Left lung (tissue), 10 donors: ENCODE results near the gene TMEM39B. TPM values are rescaled to one million over a fixed set of nuclear protein-coding genes. Genes with fewer than 3 reads are reported as not detected.
"Not testable (repeated sequence)": the region's sequence is repeated elsewhere in the genome, so short reads cannot be mapped to it uniquely, and the experiment has no call there.

ENCODE experiments used
- ATAC-seq: fragments of 200-7000 bp; cut with Tn5 transposase; one replicate; pipeline ENCODE4 v1.9.1; 2020; ENCODE audit warnings: moderate library complexity
- DNase-seq, 4 donors: peaks; one replicate each; pipeline ENCODE4 v3.0.0-alpha.2; 2013 to 2020
- H3K27ac ChIP-seq, 2 donors: fragments of 200-600 bp; sonication (generic) in 1 of 2; one replicate each; pipeline versions ENCODE4 v1.5.0 to v1.8.0; 2020 to 2021
- H3K27me3 ChIP-seq, 2 donors: fragments of 200-600 bp; sonication (generic) in 1 of 2; one replicate each; pipeline versions ENCODE4 v1.5.0 to v1.8.0; 2020 to 2021
- H3K36me3 ChIP-seq, 2 donors: fragments of 200-600 bp; sonication (generic) in 1 of 2; one replicate each; pipeline versions ENCODE4 v1.5.0 to v1.8.0; 2020 to 2021
- H3K4me1 ChIP-seq, 2 donors: fragments of 200-600 bp; one replicate each; pipeline ENCODE4 v1.8.0; 2021
- H3K4me3 ChIP-seq, 2 donors: fragments of 200-600 bp; sonication (generic) in 1 of 2; one replicate each; pipeline versions ENCODE4 v1.5.0 to v1.8.0; 2020 to 2021; ENCODE audit warnings: mild to moderate bottlenecking in 1 of 2
- H3K9me3 ChIP-seq, 2 donors: fragments of 200-600 bp; sonication (generic) in 1 of 2; one replicate each; pipeline versions ENCODE4 v1.5.0 to v1.8.0; 2020 to 2021
- intact Hi-C, 2 donors: fragments of 100-400 bp; cut with DNase I; formaldehyde crosslinking; loops; one replicate each; pipeline versions ENCODE4 v1.11.2 to v1.14.2; 2022
- polyA plus RNA-seq, 6 donors: library from polyadenylated mRNA; unstranded; fragments of 120-200 nt; gene quantifications; one replicate each; pipeline ENCODE4 v1.2.1, GENCODE V29; 2013; ENCODE audit not compliant: insufficient read length in 6 of 6
- total RNA-seq, 2 donors: library from RNA; stranded (reverse); fragmentation: NEBNext Ultra II Directional; extraction: Animal tissue kit (Norgen Biotek cat#: 25700); gene quantifications; one replicate each; pipeline ENCODE4 v1.2.1, GENCODE V29; 2021
- TF ChIP-seq, protein P1 (sequence below), 2 donors: fragments of 200-600 bp; sonication (generic) in 1 of 2; IDR thresholded peaks; one replicate each; pipeline versions ENCODE4 v1.5.0 to v1.8.0; 2021; ENCODE audit warnings: antibody characterized with exemption in 2 of 2
- donor health status: DM: no; HTN: yes; CAD: no.
- donor health status: DM: no; HTN: no; CAD: no.

Gene TMEM39B
- total and polyA plus RNA-seq, 8 donors = 16.5 to 26.4 (median 23.9) TPM

GRCh38 chr1:32107742-32108661, 35.3 kb downstream of the TMEM39B start, which contains the start of gene KPNA6:
Gene KPNA6 (plus strand): TSS chr1:32108056. CDS start chr1:32108131, 75 bp downstream.
- no peaks in the 10 kb centered on the region for H3K36me3 ChIP-seq
- H3K27me3 ChIP-seq = no peaks in the 10 kb centered on the region
- ATAC-seq (peak; percentile 92), DNase-seq (peak; percentile 85 to 94 (median 92))
- H3K27ac ChIP-seq = peak within 1 kb of the TSS; percentile 93 to 94
- TF ChIP-seq, protein P1, sequence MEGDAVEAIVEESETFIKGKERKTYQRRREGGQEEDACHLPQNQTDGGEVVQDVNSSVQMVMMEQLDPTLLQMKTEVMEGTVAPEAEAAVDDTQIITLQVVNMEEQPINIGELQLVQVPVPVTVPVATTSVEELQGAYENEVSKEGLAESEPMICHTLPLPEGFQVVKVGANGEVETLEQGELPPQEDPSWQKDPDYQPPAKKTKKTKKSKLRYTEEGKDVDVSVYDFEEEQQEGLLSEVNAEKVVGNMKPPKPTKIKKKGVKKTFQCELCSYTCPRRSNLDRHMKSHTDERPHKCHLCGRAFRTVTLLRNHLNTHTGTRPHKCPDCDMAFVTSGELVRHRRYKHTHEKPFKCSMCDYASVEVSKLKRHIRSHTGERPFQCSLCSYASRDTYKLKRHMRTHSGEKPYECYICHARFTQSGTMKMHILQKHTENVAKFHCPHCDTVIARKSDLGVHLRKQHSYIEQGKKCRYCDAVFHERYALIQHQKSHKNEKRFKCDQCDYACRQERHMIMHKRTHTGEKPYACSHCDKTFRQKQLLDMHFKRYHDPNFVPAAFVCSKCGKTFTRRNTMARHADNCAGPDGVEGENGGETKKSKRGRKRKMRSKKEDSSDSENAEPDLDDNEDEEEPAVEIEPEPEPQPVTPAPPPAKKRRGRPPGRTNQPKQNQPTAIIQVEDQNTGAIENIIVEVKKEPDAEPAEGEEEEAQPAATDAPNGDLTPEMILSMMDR (IDR thresholded peaks at IDR 0.05) = no peak
- intact Hi-C loops = no loop called here
- no peaks in the 10 kb centered on the region for H3K9me3 ChIP-seq
- H3K4me1 ChIP-seq = peaks cover 13 to 42% of the 10 kb centered on the region in 2 donors
- peak within 1 kb of the TSS; percentile 92 to 99 for H3K4me3 ChIP-seq

- Histone ChIP-seq H3K4me1 (peaks cover 13 to 56% of the 10 kb centered on the region in 2 donors), H3K27ac (no peak overlapping the region), H3K27me3 (no peaks in the 10 kb centered on the region), H3K36me3 (no peaks in the 10 kb centered on the region), H3K4me3 (no peak overlapping the region), H3K9me3 (no peaks in the 10 kb centered on the region)
- ATAC-seq (no peak), DNase-seq (no peak)
- intact Hi-C loops = no loop called here
- TF ChIP-seq, protein P1 (IDR thresholded peaks at IDR 0.05) = no peak
Observed at GRCh38 chr1:32111040-32111623, 38.4 kb downstream of the TMEM39B start.

DNA sequence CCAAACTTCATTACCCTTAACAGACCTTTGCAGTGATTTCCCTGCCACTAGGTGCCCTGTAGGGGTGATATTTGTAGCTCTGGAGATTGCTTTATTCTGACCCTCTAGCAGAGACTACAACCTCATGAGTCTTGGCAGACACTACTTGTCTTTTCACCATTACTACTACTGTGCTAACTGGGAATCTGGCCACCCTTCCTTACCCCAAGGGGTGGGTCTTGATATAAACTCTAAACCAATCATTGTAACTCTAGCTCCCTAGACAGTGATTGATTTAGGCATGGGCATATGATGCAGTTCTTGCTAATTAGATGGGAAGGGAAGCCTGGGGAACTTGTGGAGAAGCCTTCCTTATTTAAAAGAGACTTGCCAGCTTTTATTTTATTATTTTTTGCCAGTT, 39.0 kb downstream of the TMEM39B start:
- no peak for DNase-seq
- intact Hi-C loops = no loop called here
- H3K4me1 ChIP-seq = peaks cover 13 to 63% of the 10 kb centered on the region in 2 donors
- no peaks in the 10 kb centered on the region for H3K27me3 ChIP-seq
- H3K4me3 ChIP-seq = no peak overlapping the region
- H3K27ac ChIP-seq = no peak overlapping the region
- TF ChIP-seq, protein P1 (IDR thresholded peaks at IDR 0.05) = no peak
- no peak for ATAC-seq
- H3K36me3 ChIP-seq = no peaks in the 10 kb centered on the region
- H3K9me3 ChIP-seq = no peaks in the 10 kb centered on the region

GRCh38 chr1:32112806-32113375, 40.2 kb downstream of the TMEM39B start:
- no peaks in the 10 kb centered on the region for H3K9me3 ChIP-seq
- no peaks in the 10 kb centered on the region for H3K27me3 ChIP-seq
- no peaks in the 10 kb centered on the region for H3K36me3 ChIP-seq
- peaks cover 13 to 65% of the 10 kb centered on the region in 2 donors for H3K4me1 ChIP-seq
- ATAC-seq (no peak), DNase-seq (no peak)
- H3K4me3 ChIP-seq = no peak overlapping the region
- H3K27ac ChIP-seq = no peak overlapping the region
- intact Hi-C loops = no loop called here
- TF ChIP-seq, protein P1 (IDR thresholded peaks at IDR 0.05) = no peak

DNA sequence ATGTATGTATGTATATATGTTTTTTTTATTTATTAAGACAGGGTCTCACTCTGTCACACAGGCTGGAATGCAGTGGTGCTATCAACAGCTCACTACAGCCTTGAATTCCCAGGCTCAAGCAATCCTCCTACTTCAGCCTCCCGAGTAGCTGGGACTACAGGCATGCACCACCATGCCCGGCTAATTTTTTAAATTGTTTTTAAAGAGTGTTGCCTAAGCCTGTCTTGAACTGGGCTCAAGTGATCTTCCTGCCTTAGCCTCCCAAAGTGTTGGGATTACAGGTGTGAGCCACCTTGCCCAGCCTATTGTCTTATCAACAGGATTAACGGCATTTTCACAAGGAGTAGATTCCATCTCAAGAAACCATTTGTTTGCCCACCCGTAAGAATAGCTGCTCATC, 40.7 kb downstream of the TMEM39B start:
- H3K27me3 ChIP-seq, H3K4me3 ChIP-seq, H3K36me3 ChIP-seq, ATAC-seq, DNase-seq, H3K9me3 ChIP-seq, intact Hi-C loops, H3K27ac ChIP-seq: not testable (repeated sequence)
- H3K4me1 ChIP-seq = peaks cover 13 to 65% of the 10 kb centered on the region in 2 donors
